Endothelial cell of umbilical vein (primary cell): Measurements from ENCODE around the gene NXPE2.

Source experiments
- JUN ChIP-seq: IDR thresholded peaks from 2 replicates; pipeline ENCODE4 v1.6.1; 2011; ENCODE audit warnings: borderline replicate concordance, low read depth; ENCODE audit not compliant: insufficient read length, insufficient read depth
- POLR2A ChIP-seq: IDR thresholded peaks from 2 replicates; pipeline ENCODE4 v1.6.1; 2012; ENCODE audit warnings: low read depth, mild to moderate bottlenecking, control low read depth, low read length

GRCh38 chr11:114679505-114679904, 1.2 kb downstream of the NXPE2 start:
- TF ChIP-seq JUN, result no peak
- TF ChIP-seq POLR2A, result no peak
